HPDE6-E6E7 (cell line): Measurements from ENCODE around the gene VDR.
"Not testable (repeated sequence)": the region's sequence is repeated elsewhere in the genome, so short reads cannot be mapped to it uniquely, and the experiment has no call there.

Experiments used
- DNase-seq: peaks from one replicate; pipeline ENCODE4 v3.0.0; 2011; ENCODE audit warnings: missing footprints; ENCODE audit errors: extremely low spot score

Gene VDR

DNA sequence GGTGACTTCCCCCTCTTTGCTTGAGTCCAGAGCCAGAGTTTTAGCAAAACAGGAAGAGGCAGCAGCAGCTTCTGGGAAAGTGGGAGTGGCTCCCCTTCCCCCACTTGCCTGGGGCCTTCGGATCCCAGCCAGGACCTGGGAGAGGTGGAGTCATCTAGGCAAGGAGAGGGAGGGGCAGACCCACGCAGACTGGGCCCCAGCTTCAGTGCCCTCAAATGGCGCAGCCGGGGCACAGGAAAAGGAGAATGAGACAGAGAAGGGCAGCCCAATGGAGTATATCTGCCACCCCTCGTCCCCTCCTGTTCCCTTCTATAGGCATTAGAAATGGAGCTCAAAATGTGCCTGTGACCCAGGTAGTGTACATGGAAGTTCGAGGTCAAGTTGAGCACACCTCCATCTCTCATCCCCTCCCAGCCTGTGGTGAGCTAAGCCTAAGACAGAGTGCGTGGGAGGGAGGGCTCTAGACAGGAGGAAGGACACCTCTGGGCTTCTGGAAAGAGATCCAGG, 75.8 kb downstream of the VDR start:
- DNase-seq, result peak; percentile 86

GRCh38 chr12:47828008-47828975, 76.5 kb downstream of the VDR start:
- DNase-seq, result no peak

- no peak for DNase-seq
These were observed 79.6 kb downstream of the VDR start for GRCh38 chr12:47825173-47825639.

GRCh38 chr12:47824635-47825034, 80.2 kb downstream of the VDR start:
- no peak for DNase-seq

DNA sequence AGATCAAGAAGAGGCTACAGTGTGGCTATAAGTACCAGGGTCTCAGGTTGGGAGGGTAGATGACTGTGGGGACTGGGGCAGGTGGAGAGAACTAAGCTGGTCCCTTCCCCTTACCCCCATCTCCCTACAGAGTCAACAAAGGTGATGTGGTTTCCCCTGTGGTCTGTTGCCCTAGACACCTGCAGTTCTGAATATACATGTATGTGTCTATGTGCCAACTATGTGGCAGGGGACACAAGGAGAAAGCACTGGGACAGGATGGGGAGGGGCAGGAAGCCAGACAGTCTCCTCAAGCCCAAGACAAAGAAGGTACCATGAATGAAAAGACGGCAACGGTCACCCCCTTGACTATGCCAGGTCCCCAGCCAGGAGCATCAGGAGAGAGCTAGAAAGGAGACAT, 80.6 kb downstream of the VDR start:
- DNase-seq, result no peak

DNA sequence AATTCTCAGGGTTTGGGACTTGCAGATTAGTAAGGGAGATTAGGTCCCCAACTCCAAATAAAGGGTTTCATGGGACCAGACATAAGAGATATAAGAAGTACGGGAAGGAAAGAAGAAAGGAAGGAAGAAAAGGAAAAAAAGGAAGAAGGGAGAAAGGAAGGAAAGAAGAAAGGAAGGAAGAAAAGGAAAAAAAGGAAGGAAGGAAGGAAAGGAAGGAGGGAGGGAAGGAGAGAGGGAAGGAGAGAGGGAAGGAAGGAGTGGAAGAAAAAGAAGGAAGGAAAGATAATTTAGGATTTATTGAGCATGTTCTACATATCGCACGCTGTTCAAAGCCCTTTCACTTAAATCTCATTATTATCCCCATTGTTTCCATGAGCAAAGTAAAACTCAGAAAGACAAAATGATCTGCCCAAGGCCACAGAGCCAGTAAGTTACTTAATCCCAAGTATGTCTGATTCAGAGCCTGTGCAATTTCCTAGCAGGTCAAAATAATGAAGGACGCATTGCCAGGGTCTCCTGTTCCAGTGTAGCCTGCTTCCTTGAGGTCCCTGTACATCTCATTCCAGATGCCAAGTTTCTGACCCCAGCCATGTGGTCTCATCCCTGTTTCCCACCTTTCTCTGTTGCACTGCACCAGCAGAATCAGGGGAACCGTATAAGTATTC, 81.2 kb downstream of the VDR start:
- DNase-seq, result no peak

GRCh38 chr12:47822863-47823262, 81.9 kb downstream of the VDR start:
- no peak for DNase-seq

GRCh38 chr12:47822401-47822800, 82.4 kb downstream of the VDR start:
- no peak for DNase-seq

GRCh38 chr12:47821346-47821706, 83.5 kb downstream of the VDR start:
- DNase-seq, result no peak

GRCh38 chr12:47820631-47821345, 84.0 kb downstream of the VDR start:
- no peak for DNase-seq

DNA sequence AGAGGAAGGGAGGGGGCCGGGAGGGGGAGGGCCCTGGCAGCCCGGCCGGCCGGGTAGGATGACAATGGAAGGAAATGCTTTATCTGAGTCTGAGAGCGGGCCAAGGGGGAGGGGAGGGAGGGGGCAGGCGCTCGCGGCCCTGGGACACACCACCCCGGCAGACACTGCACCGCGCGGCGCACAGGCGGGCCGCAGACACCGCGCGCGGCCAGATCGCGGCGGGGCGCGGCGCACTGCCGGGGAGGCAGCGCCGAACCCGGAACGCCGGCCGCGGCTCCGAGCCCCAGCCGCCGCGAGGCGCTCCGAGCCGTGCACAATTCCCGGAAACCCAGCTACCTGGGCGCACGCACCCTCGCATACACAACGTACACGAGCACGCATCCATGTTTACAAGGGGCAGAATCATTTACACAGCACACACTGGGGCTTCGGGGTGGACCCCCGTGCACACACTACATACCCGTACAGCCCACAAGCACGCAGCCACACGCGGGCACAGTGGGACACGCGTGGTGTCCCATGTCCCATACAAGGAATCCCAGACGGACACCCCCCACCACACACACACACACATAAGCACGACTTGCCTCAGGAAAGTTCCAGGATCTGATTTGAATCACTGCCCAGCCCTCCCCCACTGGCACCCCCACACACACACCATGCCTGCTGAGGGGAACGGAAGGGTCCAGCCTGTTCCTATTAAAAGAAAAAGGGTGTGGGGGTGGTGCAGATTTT, 84.7 kb downstream of the VDR start, which contains the start of gene HDAC7:
HDAC7 (minus strand) TSS at position 8 of the 735 bp plus-strand sequence. CDS start 118 bp downstream, outside the sequence.
- no peak for DNase-seq

GRCh38 chr12:47819138-47819895, 85.5 kb downstream of the VDR start:
- no peak for DNase-seq

DNA sequence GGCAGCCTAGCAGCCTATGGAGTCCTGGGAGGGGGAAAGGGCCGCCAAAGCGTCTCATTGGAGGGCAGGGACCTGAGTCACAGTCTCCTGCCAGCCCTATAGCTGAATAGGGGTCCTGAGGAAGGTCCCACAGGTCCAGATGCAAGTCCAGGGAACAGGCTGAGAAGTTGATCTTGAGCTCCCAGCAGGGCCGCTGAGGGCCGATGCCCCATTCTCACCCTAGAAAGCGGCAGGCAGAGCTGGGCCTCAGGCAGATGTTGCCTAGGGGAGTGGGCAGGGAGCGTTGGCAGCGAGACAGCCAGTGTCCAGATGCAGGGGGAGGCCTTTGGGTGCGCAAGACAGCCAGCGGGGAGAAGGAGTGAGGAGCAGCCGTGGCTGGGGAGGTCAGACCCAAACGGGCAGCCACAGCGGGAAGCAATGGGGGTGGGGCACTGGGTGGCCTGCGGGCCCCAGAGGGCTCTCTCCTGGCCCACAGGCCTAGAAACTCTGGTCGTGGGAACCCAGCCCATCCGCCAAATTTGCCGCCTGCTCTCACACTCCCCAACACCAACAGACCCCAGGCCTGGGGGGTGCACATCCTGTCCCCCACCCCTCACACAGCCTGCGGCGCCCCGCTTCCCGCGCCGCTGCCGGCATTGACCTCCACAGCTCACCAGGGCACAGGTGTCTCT, 86.2 kb downstream of the VDR start:
- no peak for DNase-seq

GRCh38 chr12:47818007-47818376, 86.8 kb downstream of the VDR start:
- no peak for DNase-seq

- no peak for DNase-seq
These were observed 87.4 kb downstream of the VDR start for GRCh38 chr12:47817272-47818006.

GRCh38 chr12:47816403-47817271, 88.2 kb downstream of the VDR start:
- no peak for DNase-seq

DNA sequence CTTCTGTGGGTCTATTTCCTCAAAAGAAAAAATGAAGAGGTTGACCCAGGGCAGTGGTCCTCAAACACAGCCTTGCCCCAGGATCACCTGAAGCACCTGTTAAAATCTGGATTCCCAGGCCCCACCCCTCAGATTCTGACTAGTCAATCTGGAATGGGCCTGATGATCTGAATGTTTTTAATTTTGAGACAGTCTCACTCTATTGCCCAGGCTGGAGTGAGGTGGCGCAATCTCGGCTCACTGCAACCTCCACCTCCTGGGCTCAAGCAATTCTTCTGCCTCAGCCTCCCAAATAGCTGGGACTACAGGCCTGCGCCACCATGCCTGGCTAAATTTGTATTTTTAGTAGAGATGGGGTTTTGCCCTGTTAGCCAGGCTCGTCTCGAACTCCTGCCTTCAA, 89.3 kb downstream of the VDR start:
- DNase-seq, result not testable (repeated sequence)

DNA sequence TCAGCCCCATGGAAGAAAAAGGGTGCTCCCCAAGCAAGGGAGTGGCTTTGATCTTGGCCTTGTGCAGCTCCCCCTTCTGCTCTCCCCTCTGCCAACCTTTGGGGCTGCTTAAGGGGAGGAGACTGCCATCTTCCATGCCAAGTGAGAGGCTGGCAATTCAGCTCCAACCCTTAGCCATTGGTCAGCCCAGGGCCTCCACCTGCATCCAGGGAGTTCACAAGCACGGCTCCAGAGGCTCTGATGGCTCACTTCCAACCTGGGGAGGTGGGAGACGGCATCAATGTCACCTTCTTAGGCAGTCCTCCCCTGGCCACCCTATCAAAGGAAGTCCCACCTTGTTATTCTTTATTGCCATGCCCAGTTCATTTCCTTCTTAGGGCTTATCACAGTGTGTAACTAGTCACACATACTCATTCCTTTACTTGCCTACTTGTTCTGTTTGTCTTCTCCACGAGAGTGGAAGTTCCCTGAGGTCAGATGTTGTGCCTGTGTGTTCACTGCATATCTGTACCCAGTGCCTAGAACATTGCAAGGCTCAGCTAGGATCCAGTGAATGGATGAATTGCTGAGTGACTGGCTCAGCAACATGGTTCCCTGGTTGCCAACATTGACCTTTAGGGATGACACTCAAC, 90.1 kb downstream of the VDR start:
- DNase-seq, result no peak
